Peyer's patch (tissue), 4 donors: ENCODE results near the gene MAP2K4.

Experiments used
- POLR2A ChIP-seq, 2 donors: fragments of 450-650 bp; IDR thresholded peaks; one replicate each; pipeline ENCODE4 v1.5.1; 2017; ENCODE audit warnings: antibody characterized with exemption in 2 of 2, mild to moderate bottlenecking in 2 of 2, moderate library complexity in 2 of 2
- TF ChIP-seq, protein P1 (sequence below), 6 experiments: fragments of 450-650 bp in 4 of 6; fragments of 200-600 bp in 2 of 6; sonication (generic) in 1 of 6; IDR thresholded peaks; one replicate each; pipeline ENCODE4 v1.5.1; 2017 to 2019; ENCODE audit warnings: antibody characterized with exemption in 6 of 6, mild to moderate bottlenecking in 3 of 6, moderate library complexity in 1 of 6

DNA sequence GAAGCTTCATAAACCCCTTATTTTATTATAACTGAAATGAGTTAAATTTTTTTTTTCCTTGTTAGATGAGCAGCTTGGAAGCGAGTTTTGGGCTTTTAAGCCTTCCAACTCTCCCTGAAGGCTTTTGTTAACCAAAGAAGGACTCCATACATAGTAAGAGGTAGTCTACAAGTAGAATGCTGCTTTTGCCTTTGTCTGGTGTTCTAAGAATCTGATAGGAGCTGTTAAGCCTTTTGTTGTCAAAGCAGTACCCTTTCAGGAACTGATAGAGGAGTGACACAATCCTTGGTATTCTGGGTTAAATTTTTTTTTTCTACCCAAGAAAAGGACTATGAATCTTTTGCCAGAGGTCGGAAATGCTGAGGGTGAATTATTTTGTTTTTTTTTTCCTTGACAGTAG lies 26.1 kb downstream of the MAP2K4 start:
- TF ChIP-seq, protein P1, sequence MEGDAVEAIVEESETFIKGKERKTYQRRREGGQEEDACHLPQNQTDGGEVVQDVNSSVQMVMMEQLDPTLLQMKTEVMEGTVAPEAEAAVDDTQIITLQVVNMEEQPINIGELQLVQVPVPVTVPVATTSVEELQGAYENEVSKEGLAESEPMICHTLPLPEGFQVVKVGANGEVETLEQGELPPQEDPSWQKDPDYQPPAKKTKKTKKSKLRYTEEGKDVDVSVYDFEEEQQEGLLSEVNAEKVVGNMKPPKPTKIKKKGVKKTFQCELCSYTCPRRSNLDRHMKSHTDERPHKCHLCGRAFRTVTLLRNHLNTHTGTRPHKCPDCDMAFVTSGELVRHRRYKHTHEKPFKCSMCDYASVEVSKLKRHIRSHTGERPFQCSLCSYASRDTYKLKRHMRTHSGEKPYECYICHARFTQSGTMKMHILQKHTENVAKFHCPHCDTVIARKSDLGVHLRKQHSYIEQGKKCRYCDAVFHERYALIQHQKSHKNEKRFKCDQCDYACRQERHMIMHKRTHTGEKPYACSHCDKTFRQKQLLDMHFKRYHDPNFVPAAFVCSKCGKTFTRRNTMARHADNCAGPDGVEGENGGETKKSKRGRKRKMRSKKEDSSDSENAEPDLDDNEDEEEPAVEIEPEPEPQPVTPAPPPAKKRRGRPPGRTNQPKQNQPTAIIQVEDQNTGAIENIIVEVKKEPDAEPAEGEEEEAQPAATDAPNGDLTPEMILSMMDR (IDR thresholded peaks at IDR 0.05), result no peak
- no peak for TF ChIP-seq POLR2A (IDR thresholded peaks at IDR 0.05)
